GM19463 (cell line): ENCODE measurements around the gene TARDBP.
"Not testable (repeated sequence)": the region's sequence is repeated elsewhere in the genome, so short reads cannot be mapped to it uniquely, and the experiment has no call there.

Experiments used
- ATAC-seq: cut with Tn5 transposase; IDR thresholded peaks from one replicate; pipeline ENCODE4 v1.9.1; 2021; ENCODE audit warnings: mild to moderate bottlenecking, moderate library complexity; ENCODE audit not compliant: unreplicated experiment

TARDBP gene

DNA sequence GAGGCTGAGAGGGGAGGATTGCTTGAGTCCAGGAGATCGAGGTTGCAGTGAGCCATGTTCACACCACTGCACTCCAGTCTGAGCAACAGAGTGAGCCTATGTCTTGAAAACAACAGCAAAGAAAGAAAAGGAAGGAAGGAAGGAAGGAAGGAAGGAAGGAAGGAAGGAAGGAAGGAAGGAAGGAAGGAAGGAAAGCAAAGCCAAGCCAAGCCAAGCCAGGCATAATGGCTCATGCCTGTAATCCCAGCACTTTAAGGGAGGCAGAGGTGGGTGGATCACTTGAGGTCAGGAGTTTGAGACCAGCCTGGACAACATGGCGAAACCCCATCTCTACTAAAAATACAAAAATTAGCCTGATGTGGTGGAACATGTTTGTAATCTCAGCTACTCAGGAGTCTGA lies 20.4 kb upstream of the TARDBP start:
- ATAC-seq = not testable (repeated sequence)

DNA sequence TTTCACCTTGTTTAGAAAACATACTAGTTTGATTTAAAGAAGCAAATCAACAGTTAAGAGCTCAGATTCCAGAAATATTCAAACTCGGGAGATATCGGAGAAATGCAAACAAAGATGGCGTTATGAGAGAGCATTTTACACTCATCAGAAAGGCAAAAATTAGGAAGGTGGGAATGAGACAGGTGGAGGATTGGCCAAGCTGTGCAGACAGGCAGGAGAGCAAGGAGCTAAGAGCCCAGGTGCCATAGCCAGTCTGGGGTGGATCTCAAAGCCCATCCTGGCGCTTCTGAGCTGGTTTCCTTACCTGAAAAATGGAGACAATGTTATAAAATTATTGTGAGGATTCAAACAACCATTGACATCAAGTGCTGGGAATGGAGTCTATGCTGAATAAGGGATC lies 19.6 kb upstream of the TARDBP start:
- ATAC-seq = no peak

GRCh38 chr1:10996100-10996499 lies 16.4 kb upstream of the TARDBP start:
- ATAC-seq = no peak

GRCh38 chr1:11000526-11000925 lies 11.9 kb upstream of the TARDBP start:
- no peak for ATAC-seq

- ATAC-seq = no peak
Observed at GRCh38 chr1:11013160-11013531, 692 bp downstream of the TARDBP start.

DNA sequence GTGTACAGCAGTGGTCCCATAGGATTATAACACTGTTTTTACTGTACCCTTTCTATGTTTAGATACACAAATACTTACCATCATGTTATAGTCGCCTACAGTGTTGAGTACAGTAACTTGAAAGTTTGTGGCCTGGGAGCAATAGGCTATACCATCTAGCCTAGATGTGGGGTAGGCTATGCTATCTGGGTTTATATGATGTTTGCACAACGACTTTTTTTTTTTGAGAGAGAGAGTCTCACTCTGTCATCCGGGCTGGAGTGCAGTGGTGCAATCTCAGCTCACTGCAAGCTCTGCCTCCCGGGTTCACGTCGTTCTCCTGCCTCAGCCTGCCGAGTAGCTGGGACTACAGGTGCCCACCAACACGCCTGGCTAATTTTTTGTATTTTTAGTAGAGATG lies 6.9 kb downstream of the TARDBP start:
- not testable (repeated sequence) for ATAC-seq

DNA sequence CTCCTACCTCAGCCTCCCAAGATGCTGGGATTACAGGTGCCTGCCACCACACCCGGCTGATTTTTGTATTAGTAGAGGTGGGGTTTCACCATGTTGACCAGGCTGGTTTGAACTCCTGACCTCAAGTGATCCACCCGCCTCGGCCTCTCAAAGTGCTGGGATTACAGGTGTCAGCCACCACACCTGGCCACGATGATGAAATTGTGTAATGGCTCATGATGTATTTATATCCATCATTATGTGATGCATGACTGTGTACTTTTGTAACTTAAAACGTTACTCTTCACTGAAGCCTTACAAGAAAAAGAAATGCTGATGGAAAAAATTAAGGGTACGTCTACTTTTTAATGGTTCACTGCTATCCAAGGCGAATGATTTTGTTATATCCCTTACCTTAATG lies 7.5 kb downstream of the TARDBP start:
- ATAC-seq = no peak

DNA sequence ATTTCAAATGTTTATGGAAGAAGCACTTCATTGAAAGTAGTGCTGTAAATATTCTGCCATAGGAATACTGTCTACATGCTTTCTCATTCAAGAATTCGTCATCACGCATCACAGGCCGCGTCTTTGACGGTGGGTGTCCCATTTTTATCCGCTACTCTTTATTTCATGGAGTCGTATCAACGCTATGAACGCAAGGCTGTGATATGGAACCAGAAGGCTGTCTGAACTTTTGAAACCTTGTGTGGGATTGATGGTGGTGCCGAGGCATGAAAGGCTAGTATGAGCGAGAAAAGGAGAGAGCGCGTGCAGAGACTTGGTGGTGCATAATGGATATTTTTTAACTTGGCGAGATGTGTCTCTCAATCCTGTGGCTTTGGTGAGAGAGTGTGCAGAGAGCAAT lies 10.7 kb downstream of the TARDBP start:
- no peak for ATAC-seq

GRCh38 chr1:11024154-11024873 lies 11.9 kb downstream of the TARDBP start:
- no peak for ATAC-seq

DNA sequence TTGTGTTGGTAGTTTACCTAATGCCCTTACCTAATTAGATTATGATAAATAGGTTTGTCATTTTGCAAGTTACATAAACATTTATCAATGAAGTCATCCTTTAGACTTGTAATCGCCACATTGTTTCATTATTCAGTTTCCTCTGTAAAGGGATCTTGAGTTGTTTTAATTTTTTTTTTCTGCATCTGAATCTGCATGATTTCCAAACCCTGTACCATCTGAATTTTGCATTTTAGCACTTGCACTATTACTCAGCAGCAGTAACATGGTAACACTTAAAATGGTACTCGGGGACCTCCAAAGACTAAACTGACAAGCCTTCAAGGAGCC lies 12.4 kb downstream of the TARDBP start:
- ATAC-seq = no peak

GRCh38 chr1:11025618-11026017 lies 13.2 kb downstream of the TARDBP start:
- no peak for ATAC-seq

- ATAC-seq = no peak
Observed at GRCh38 chr1:11026052-11026451, 13.6 kb downstream of the TARDBP start.

DNA sequence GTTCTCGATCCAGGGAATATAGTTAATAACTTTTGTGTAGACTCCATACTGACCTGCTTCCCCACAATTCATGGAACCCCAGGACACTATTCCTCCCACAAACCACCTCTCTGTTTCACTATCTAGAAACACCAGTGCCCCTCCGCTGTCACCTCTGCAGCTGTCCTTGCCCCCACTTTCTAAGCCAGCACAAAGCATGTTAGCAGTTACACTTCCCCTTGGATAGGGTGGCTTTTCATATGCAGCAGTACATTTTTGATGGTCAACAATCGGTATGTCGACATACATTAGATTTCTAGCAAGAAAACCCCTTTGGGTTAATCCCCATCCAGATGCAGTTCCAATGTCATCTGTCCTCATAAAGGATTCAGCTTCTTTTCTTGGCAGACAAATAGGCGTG lies 14.4 kb downstream of the TARDBP start:
- ATAC-seq = no peak

GRCh38 chr1:11027316-11027715 lies 14.9 kb downstream of the TARDBP start:
- ATAC-seq = no peak

- no peak for ATAC-seq
Observed at GRCh38 chr1:11028018-11028417, 15.6 kb downstream of the TARDBP start.

DNA sequence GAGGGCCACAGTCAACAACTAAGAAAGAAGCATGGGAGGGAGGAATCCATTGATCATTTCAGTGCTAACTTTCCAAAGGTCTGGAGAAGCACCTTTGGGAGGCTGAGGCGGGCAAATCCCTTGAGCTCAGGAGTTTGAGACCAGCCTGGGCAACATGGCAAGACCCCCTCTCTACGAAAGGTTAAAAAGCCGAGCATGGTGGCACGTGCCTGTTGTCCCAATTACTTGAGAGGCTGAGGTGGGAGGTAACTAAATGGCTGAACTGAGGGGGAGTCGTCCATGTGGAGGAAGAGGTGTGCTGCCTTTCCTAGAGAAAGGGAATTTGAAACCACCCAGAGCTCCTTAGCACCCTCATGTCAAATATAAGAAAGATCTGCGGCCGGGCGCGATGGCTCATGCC lies 18.4 kb downstream of the TARDBP start:
- no peak for ATAC-seq

DNA sequence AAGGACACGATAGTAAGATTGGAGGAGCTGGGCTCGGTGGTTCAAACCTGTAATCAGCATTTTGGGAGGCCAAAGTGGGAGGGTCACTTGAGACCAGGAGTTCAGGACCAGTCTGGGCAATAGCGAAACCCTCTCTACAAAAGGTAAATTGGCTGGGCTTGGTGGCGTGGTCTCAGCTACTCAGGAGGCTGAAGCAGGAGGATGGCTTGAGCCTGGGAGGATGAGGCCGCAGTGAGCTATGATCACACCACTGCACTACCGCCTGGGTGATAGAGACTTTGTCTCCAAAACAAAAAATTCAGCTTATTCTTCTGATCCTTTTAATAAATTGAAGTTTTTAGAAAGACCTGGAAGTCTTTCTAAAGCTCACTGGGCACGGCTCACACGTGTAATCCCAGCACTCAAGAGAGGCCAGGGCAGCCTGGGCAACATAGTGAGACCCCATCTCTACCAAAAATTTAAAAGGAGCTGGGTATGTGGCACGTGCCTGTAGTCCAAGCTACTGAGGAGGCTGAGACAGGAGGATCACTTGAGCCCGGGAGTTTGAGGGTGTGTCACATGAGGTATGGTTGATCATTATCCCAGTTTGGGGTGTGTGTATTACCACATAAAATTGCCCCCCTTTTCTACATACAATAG lies 19.3 kb downstream of the TARDBP start:
- no peak for ATAC-seq

GRCh38 chr1:11037019-11037739 lies 24.7 kb downstream of the TARDBP start:
- ATAC-seq = not testable (repeated sequence)

GRCh38 chr1:11037740-11038182 lies 25.3 kb downstream of the TARDBP start:
- ATAC-seq = peak; percentile 42

- no peak for ATAC-seq
Observed at GRCh38 chr1:11039351-11040104, 27.1 kb downstream of the TARDBP start.

- not testable (repeated sequence) for ATAC-seq
Observed at GRCh38 chr1:11040105-11040429, 27.6 kb downstream of the TARDBP start.

DNA sequence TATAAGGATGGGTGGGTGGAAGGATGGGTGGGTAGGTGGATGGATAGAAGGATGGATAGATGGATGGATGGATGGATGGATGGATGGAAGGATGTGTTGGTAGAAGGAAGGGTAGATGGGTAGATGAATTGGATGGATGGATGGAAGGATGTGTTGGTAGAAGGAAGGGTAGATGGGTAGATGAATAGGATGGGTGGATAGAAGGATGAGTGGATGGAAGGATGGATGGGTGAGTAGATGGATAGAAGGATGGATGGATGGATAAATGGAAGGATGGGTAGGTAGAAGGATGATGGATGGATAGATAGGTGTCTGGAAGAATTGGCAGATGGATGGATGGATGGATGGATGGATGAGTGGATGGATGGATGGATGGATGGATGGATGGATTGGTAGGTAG lies 28.6 kb downstream of the TARDBP start:
- no peak for ATAC-seq
